Esophagus muscularis mucosa (tissue), 4 donors: ENCODE data around the gene MYO15B.

Source experiments
- CTCF ChIP-seq, 3 experiments: fragments of 200-600 bp in 2 of 3; fragments of 450-650 bp in 1 of 3; sonication (generic) in 2 of 3; IDR thresholded peaks; one replicate each; pipeline ENCODE4 v1.5.1; 2017 to 2019; ENCODE audit warnings: antibody characterized with exemption in 3 of 3, mild to moderate bottlenecking in 2 of 3, moderate library complexity in 1 of 3
- EP300 ChIP-seq: sonication (generic); formaldehyde crosslinking; IDR thresholded peaks from one replicate; pipeline ENCODE4 v1.6.1; 2017; ENCODE audit warnings: antibody characterized with exemption
- POLR2A ChIP-seq: fragments of 450-650 bp; IDR thresholded peaks from one replicate; pipeline ENCODE4 v1.6.1; 2017; ENCODE audit warnings: antibody characterized with exemption, moderate library complexity, mild to moderate bottlenecking, low read depth
- POLR2AphosphoS5 ChIP-seq, 2 donors: sonication (generic); formaldehyde crosslinking; IDR thresholded peaks; one replicate each; pipeline ENCODE4 v1.6.1; 2017; ENCODE audit warnings: antibody characterized with exemption in 2 of 2

GRCh38 chr17:75652341-75652740 is 64.7 kb downstream of the MYO15B start:
- TF ChIP-seq CTCF (IDR thresholded peaks at IDR 0.05) (no peak), POLR2A (no peak), EP300 (no peak), POLR2AphosphoS5 (IDR thresholded peaks at IDR 0.05) (no peak)
